Endothelial cell of umbilical vein (primary cell): ENCODE data around the gene CPT2.

Experiments used
- CTCF ChIP-seq, 2 donors: IDR thresholded peaks; 1 replicate in 1 of 2; 2 replicates in 1 of 2; pipeline ENCODE4 v1.5.1; 2011; ENCODE audit warnings: low read length in 2 of 2, mild to moderate bottlenecking in 2 of 2, moderate library complexity in 2 of 2, control low read depth in 1 of 2, inconsistent platforms in 1 of 2, low read depth in 1 of 2; ENCODE audit not compliant: insufficient read depth in 1 of 2; ENCODE audit errors: extremely low read depth in 1 of 2
- EZH2 ChIP-seq: IDR thresholded peaks from 2 replicates; pipeline ENCODE4 v1.6.1; 2012; ENCODE audit warnings: borderline replicate concordance, low read depth, mild to moderate bottlenecking, moderate library complexity, low read length, inconsistent platforms; ENCODE audit not compliant: severe bottlenecking
- GATA2 ChIP-seq: IDR thresholded peaks from 2 replicates; pipeline ENCODE4 v1.7.0; 2011; ENCODE audit warnings: low read depth, mild to moderate bottlenecking, moderate library complexity, mixed read lengths, low read length; ENCODE audit not compliant: insufficient read length, insufficient read depth
- JUN ChIP-seq: IDR thresholded peaks from 2 replicates; pipeline ENCODE4 v1.6.1; 2011; ENCODE audit warnings: borderline replicate concordance, low read depth; ENCODE audit not compliant: insufficient read length, insufficient read depth
- MAX ChIP-seq: IDR thresholded peaks from 2 replicates; pipeline ENCODE4 v1.6.1; 2011; ENCODE audit not compliant: insufficient read depth, insufficient read length
- MYC ChIP-seq: IDR thresholded peaks from one replicate; pipeline ENCODE4 v1.6.1; 2011; ENCODE audit warnings: mild to moderate bottlenecking, low read depth, low read length
- POLR2A ChIP-seq: IDR thresholded peaks from 2 replicates; pipeline ENCODE4 v1.6.1; 2012; ENCODE audit warnings: low read depth, mild to moderate bottlenecking, control low read depth, low read length
- POLR2AphosphoS5 ChIP-seq: IDR thresholded peaks from 2 replicates; pipeline ENCODE4 v1.6.1; 2012; ENCODE audit warnings: low read depth, mild to moderate bottlenecking, control low read depth, low read length, moderate library complexity; ENCODE audit not compliant: insufficient read depth

DNA sequence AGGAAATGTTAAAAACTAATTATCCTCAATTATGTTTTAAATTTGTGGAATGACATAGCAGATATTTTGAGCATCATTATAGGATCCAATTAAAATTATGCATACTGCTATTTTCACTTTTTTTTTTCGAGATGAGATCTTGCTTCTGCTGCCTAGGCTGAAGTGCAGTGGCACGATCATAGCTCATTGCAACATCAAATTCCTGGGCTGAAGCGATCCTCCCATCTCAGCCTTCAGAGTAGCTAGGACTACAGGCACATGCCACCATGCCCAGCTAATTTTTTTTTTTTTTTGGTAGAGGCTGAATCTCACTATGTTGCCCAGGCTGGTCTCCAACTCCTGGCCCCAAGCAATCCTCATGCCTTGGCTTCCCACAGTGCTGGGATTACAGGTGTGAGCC is 42.9 kb upstream of the CPT2 start:
- TF ChIP-seq POLR2AphosphoS5, result no peak
- no peak for TF ChIP-seq CTCF (IDR thresholded peaks at IDR 0.05; ENCODE audit: extremely low read depth in 1 of 2, insufficient read depth in 1 of 2, low read depth in 1 of 2, low read length in 2 of 2)
- no peak for TF ChIP-seq POLR2A
- no peak for TF ChIP-seq MAX
- TF ChIP-seq EZH2, result no peak
- TF ChIP-seq JUN, result no peak
- TF ChIP-seq MYC, result no peak
- TF ChIP-seq GATA2, result no peak
